Skeletal muscle tissue (tissue), 4 donors: ENCODE measurements around the gene TMIE. TPM values are rescaled to one million over a fixed set of nuclear protein-coding genes. Genes with fewer than 3 reads are reported as not detected.
"Not testable (repeated sequence)": the region's sequence is repeated elsewhere in the genome, so short reads cannot be mapped to it uniquely, and the experiment has no call there.

Source experiments
- H3K27ac ChIP-seq: one replicate; pipeline ENCODE4 v1.7.0; 2013; ENCODE audit warnings: mild to moderate bottlenecking, low read depth, low read length, inconsistent platforms
- H3K27me3 ChIP-seq, 3 donors: one replicate each; pipeline ENCODE4 v1.7.0; 2013; ENCODE audit warnings: low read length in 3 of 3; ENCODE audit not compliant: control insufficient read depth in 3 of 3, insufficient read depth in 3 of 3
- H3K36me3 ChIP-seq, 3 donors: one replicate each; pipeline ENCODE4 v1.7.0; 2013; ENCODE audit warnings: low read length in 3 of 3; ENCODE audit not compliant: control insufficient read depth in 3 of 3, insufficient read depth in 3 of 3
- H3K4me1 ChIP-seq, 3 donors: one replicate each; pipeline ENCODE4 v1.7.0; 2013; ENCODE audit warnings: low read length in 3 of 3, mild to moderate bottlenecking in 3 of 3; ENCODE audit not compliant: control insufficient read depth in 3 of 3, insufficient read depth in 3 of 3
- H3K4me3 ChIP-seq, 3 donors: one replicate each; pipeline ENCODE4 v1.7.0; 2013; ENCODE audit warnings: low read length in 3 of 3
- H3K9ac ChIP-seq, 3 donors: one replicate each; pipeline ENCODE4 v1.7.0; 2013; ENCODE audit warnings: low read length in 3 of 3, mild to moderate bottlenecking in 3 of 3, moderate library complexity in 2 of 3, low read depth in 1 of 3
- H3K9me3 ChIP-seq, 3 donors: one replicate each; pipeline ENCODE4 v1.7.0; 2013; ENCODE audit warnings: low read length in 3 of 3; ENCODE audit not compliant: control insufficient read depth in 3 of 3
- total RNA-seq: library from RNA; depleted of rRNA; stranded (reverse); fragments of >200 nt; gene quantifications from one replicate; pipeline ENCODE4 v1.2.3, GENCODE V29; 2014
- donor health status: Osteomylitis.

Gene TMIE
- total RNA-seq, 1 donor from 2014 or later: 1.0 TPM

DNA sequence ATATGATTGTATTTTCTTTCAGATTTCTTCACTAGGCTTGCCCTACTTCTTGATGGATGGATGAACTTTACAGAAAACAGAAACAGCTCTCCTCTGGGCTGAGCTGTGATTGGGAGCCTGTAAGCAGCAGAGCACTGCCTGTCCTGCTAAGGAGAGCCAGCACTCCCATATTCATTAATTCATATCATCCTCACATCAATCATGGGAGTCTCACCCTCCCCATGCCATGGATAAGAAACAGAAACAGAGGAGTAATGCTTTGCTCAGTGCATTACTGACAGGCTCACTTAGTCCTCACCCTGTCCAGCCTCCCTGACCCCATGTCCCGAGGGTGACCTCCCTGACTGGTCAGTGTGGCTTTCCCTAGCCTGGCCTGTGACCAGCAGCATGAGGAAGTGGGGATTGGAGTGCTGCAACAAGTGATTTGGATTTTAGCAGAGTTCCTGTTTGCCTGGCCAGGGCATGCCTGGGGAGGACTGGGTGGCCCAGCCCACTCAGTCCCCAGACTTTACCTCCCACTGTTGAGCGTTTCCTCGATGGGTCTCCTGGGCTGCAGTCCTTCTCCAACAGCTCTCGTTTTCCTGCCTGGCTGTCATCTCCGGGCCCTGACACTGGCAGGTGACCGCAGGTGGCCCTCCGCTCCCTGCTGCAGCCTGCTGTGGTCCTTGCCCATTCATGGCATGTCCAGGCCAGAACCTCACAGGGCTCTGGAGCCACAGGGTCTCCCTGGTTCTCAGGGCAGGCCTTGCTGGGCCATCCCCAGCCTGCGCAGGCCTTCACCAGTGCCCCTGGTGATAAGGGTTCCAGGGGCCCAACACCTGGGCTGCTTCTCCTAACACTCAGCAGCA lies 1.3 kb upstream of the TMIE start:
- peak overlapping the region in 1 of 3 donors; percentile 57 for H3K9ac ChIP-seq
- H3K27me3 ChIP-seq: peaks cover 0 to 2% (median 0%) of the 10 kb centered on the region in 3 donors
- peaks cover 58 to 66% (median 61%) of the 10 kb centered on the region in 3 donors for H3K4me1 ChIP-seq
- no peak overlapping the region for H3K4me3 ChIP-seq
- no peak overlapping the region for H3K27ac ChIP-seq
- H3K9me3 ChIP-seq: peaks cover 0 to 3% (median 0%) of the 10 kb centered on the region in 3 donors
- H3K36me3 ChIP-seq: no peaks in the 10 kb centered on the region

DNA sequence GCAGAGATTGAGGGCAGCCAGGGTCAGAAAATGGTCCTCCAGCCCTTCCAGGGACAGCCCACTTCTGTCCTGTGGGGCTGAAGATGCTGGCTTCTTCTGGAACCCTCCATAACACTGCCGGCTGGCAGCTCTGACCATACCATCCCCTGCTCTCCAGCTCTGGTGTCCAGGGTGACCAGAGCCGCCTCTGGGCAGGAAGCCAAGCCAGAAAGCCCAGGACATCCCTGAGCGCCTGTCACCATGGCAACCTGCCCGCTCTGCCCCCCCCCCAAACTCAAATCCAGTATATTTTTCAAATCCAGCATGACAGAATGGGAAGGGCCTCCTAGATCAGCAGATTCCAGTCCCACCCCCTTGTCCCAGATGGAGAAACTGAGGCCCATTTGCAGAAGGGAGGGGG lies 420 bp upstream of the TMIE start:
- H3K27ac ChIP-seq: no peak overlapping the region
- peaks cover 53 to 66% (median 59%) of the 10 kb centered on the region in 3 donors for H3K4me1 ChIP-seq

GRCh38 chr3:46702246-46703012 lies 1.2 kb downstream of the TMIE start:
- H3K36me3 ChIP-seq: no peaks in the 10 kb centered on the region
- peaks cover 45 to 54% (median 49%) of the 10 kb centered on the region in 3 donors for H3K4me1 ChIP-seq
- H3K9me3 ChIP-seq: no peaks in the 10 kb centered on the region
- H3K27me3 ChIP-seq: peaks cover 0 to 2% (median 0%) of the 10 kb centered on the region in 3 donors
- H3K9ac ChIP-seq: peak overlapping the region in 1 of 3 donors; percentile 33
- no peak overlapping the region for H3K27ac ChIP-seq
- H3K4me3 ChIP-seq: no peak overlapping the region

More for the DNA sequence above, 420 bp upstream of the TMIE start:
- H3K4me3 ChIP-seq: no peak overlapping the region
- no peak overlapping the region for H3K9ac ChIP-seq
- peaks cover 0 to 2% (median 0%) of the 10 kb centered on the region in 3 donors for H3K27me3 ChIP-seq
- H3K36me3 ChIP-seq: no peaks in the 10 kb centered on the region
- peaks cover 0 to 3% (median 0%) of the 10 kb centered on the region in 3 donors for H3K9me3 ChIP-seq

DNA sequence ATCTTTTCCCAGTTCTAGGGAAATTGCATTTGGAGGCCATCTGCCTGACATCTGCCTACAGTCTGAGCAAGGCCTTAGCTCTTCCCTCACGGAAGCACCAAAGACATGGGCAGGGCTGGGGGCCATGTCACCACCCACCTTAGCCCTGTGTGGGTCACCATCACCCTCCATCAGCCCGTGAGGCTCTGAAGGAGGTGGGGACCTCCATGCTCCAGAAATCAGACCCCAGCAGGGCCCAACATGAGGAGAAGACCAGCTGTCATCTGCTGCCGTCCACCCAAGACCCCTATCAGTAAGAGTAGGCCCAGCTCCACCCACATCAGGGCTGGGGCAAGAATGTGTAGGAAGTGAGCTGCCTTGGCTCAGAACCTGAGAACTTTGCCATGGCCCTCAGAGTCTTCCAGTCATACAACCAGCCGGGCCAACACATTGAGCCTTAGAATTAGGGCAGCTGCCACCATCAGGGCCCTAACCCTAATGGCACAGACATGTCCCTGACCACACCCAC lies 1.9 kb downstream of the TMIE start:
- Histone ChIP-seq H3K27me3 (peaks cover 0 to 2% (median 0%) of the 10 kb centered on the region in 3 donors), H3K27ac (no peak overlapping the region), H3K4me1 (peaks cover 48 to 57% (median 53%) of the 10 kb centered on the region in 3 donors)

GRCh38 chr3:46704346-46704745 lies 3.2 kb downstream of the TMIE start:
- not testable (repeated sequence) for H3K9me3 ChIP-seq, H3K27ac ChIP-seq, H3K9ac ChIP-seq, H3K27me3 ChIP-seq, H3K4me3 ChIP-seq, H3K36me3 ChIP-seq
- peaks cover 57 to 68% (median 62%) of the 10 kb centered on the region in 3 donors for H3K4me1 ChIP-seq

More for the DNA sequence above, 1.9 kb downstream of the TMIE start:
- H3K9me3 ChIP-seq: no peaks in the 10 kb centered on the region
- H3K4me3 ChIP-seq: no peak overlapping the region
- H3K36me3 ChIP-seq: no peaks in the 10 kb centered on the region
- H3K9ac ChIP-seq: peak overlapping the region in 1 of 3 donors; percentile 25

DNA sequence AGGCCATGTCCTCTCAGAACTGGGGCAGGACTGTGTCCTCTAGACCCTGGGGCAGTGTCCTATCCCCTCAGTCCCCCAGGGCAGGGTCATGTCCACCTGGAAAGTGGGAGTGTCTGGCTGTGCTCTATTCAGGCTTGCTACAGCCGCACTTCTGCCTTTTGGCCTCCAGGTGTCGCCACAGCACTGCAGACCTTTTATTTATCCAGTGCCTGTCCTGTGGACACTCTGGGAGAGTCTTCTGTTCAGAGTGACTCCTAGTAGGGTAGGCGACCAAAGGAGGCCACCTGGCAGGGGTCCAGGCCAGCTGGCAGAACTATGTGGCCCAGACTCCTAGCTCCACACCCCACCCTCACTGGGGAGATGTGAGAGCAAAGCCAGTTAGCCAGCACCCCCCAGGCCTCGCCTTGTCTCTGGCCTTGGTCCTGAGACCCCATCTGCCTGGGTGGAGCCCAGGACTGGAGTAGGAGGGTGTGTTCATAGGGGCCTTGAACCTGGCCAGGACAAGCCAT lies 3.9 kb downstream of the TMIE start:
- Histone ChIP-seq H3K4me1 (peaks cover 51 to 61% (median 56%) of the 10 kb centered on the region in 3 donors), H3K27me3 (peaks cover 0 to 2% (median 0%) of the 10 kb centered on the region in 3 donors), H3K4me3 (no peak overlapping the region), H3K9me3 (no peaks in the 10 kb centered on the region), H3K27ac (no peak overlapping the region), H3K36me3 (no peaks in the 10 kb centered on the region), H3K9ac (peak overlapping the region in 1 of 3 donors; percentile 8)

- H3K36me3 ChIP-seq: no peaks in the 10 kb centered on the region
- no peak overlapping the region for H3K4me3 ChIP-seq
- peak overlapping the region in 1 of 3 donors; percentile 8 for H3K9ac ChIP-seq
- H3K27ac ChIP-seq: no peak overlapping the region
- peaks cover 42 to 53% (median 49%) of the 10 kb centered on the region in 3 donors for H3K4me1 ChIP-seq
- no peaks in the 10 kb centered on the region for H3K9me3 ChIP-seq
- peaks cover 0 to 2% (median 0%) of the 10 kb centered on the region in 3 donors for H3K27me3 ChIP-seq
Observed at GRCh38 chr3:46705751-46706552, 4.8 kb downstream of the TMIE start.

DNA sequence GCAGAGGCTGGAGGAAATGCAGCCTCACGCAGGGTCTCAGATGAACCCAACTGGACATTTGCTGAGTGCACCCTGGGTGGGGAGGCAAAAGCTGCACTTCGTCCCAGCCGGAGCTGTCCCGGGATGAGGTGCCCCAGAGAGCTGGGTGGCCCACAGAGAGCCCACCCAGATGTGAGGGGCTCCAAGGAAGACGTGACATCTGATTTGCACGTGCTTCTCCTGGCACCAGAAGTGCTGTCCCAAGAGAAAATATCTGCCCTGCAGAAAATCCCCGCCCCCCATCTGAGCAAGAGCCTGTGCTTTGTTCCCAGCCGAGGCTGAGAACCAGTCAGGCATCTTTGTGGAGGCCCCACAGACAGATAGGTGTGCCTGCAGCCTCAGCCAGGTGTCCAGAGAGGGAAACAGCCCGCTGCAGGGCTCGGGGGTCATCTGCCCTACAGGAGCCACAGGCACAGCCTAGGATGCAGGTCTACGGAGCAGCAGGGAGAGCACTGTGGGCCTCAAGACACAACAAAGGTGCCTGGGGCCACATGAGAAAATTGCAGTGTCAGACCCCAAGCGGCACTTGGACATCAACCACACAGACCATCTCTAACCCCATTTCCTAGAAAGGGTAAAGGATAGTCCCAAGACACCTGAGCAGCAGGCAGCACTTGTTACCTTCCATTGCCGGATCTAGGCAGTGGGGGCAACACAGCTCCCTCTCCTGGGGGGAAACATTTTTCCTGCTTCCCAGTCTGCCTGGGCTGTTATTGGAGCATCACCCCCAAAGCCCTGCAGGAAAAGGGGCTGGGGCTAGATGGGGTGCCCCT lies 5.8 kb downstream of the TMIE start:
- peak overlapping the region in 1 of 3 donors; percentile 16 for H3K9ac ChIP-seq
- no peaks in the 10 kb centered on the region for H3K36me3 ChIP-seq
- H3K9me3 ChIP-seq: no peaks in the 10 kb centered on the region
- peaks cover 0 to under 1% (median 0%) of the 10 kb centered on the region in 3 donors for H3K27me3 ChIP-seq
- peaks cover 38 to 55% (median 52%) of the 10 kb centered on the region in 3 donors for H3K4me1 ChIP-seq
- no peak overlapping the region for H3K27ac ChIP-seq
- H3K4me3 ChIP-seq: no peak overlapping the region
